Activated B cell treated with CpG ODN at 0.5 μM for 24 hours (primary cell): ENCODE results near the gene TPD52L2. TPM values are rescaled to one million over a fixed set of nuclear protein-coding genes. Genes with fewer than 3 reads are reported as not detected.
A peak's percentile ranks its signal among the peaks of the same experiment; 100 is the strongest.

Experiments
- ATAC-seq: fragments of 200-7000 bp; cut with Tn5 transposase; one replicate; pipeline ENCODE4 v1.10.0; 2021; ENCODE audit warnings: low read depth, mild to moderate bottlenecking, moderate library complexity
- CTCF ChIA-PET: fragments of 350-600 bp; sonication (Branson Sonifier 250); formaldehyde crosslinking; loops from one replicate; lab custom pipeline; 2021; ENCODE audit warnings: antibody characterized with exemption; lab: Charles Lee
- POLR2A ChIA-PET: fragments of 350-600 bp; sonication (Branson Sonifier 250); formaldehyde crosslinking; loops from one replicate; lab custom pipeline; 2021; ENCODE audit warnings: antibody characterized with exemption; lab: Charles Lee
- DNase-seq: peaks from one replicate; pipeline ENCODE4 v3.0.0; 2022
- H3K27ac Mint-ChIP-seq: one replicate; pipeline ENCODE4 v1.8.0; 2020; ENCODE audit warnings: mixed read lengths
- H3K27me3 Mint-ChIP-seq: one replicate; pipeline ENCODE4 v1.8.0; 2021; ENCODE audit warnings: mixed read lengths
- H3K36me3 Mint-ChIP-seq: one replicate; pipeline ENCODE4 v1.8.0; 2021; ENCODE audit warnings: low read depth, mixed read lengths
- H3K4me1 Mint-ChIP-seq: one replicate; pipeline ENCODE4 v1.8.0; 2021; ENCODE audit warnings: mixed read lengths
- H3K4me3 Mint-ChIP-seq: one replicate; pipeline ENCODE4 v1.8.0; 2020; ENCODE audit warnings: mild to moderate bottlenecking, mixed read lengths
- H3K9me3 Mint-ChIP-seq: one replicate; pipeline ENCODE4 v1.8.0; 2020; ENCODE audit warnings: mixed read lengths
- intact Hi-C: fragments of 100-400 bp; cut with micrococcal nuclease; formaldehyde crosslinking; loops from one replicate; pipeline ENCODE4 v1.15.1; 2024
- total RNA-seq: library from RNA; stranded (reverse); gene quantifications from 2 replicates; pipeline ENCODE4 v1.2.3, GENCODE V29; 2022
- TF ChIP-seq, protein P1 (sequence below): fragments of 200-600 bp; IDR thresholded peaks from one replicate; pipeline ENCODE4 v1.8.0; 2022; ENCODE audit warnings: antibody characterized with exemption, mild to moderate bottlenecking

TPD52L2 gene
- total RNA-seq, 1 donor from 2014 or later: 38.8 TPM

DNA sequence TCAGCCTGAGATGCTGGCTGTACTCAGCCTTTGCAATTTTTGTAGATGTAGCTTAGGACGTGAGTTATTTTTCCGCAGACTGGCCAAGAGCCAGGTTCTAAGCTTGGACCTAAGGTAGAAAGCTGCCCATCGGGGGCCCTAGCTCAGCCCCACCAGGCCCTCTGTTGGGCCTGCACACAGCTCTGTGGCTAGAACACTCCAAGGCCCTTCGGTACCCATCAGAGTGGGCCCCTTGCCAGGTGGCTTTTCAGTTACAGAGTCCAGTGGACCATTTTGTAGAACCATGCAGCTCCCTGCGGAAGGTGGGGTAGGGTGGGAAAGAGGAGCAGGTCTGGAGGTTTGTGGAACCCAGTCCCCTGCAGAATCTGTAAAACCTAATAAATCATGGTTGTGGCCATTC lies 68.6 kb downstream of the TPD52L2 start:
- CTCF ChIA-PET: interaction anchor here (1.5 kb wide), 1 partner anchor 23 kb away, joined by 3 read pairs; the partner anchor contains the start of gene UCKL1
- intact Hi-C loops: no loop called here
- ATAC-seq (no peak), DNase-seq (no peak)
- no peaks in the 10 kb centered on the region for H3K27me3 Mint-ChIP-seq
- H3K4me3 Mint-ChIP-seq: no peak overlapping the region
- POLR2A ChIA-PET: no interaction called here
- TF ChIP-seq, protein P1, sequence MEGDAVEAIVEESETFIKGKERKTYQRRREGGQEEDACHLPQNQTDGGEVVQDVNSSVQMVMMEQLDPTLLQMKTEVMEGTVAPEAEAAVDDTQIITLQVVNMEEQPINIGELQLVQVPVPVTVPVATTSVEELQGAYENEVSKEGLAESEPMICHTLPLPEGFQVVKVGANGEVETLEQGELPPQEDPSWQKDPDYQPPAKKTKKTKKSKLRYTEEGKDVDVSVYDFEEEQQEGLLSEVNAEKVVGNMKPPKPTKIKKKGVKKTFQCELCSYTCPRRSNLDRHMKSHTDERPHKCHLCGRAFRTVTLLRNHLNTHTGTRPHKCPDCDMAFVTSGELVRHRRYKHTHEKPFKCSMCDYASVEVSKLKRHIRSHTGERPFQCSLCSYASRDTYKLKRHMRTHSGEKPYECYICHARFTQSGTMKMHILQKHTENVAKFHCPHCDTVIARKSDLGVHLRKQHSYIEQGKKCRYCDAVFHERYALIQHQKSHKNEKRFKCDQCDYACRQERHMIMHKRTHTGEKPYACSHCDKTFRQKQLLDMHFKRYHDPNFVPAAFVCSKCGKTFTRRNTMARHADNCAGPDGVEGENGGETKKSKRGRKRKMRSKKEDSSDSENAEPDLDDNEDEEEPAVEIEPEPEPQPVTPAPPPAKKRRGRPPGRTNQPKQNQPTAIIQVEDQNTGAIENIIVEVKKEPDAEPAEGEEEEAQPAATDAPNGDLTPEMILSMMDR: no peak
- no peaks in the 10 kb centered on the region for H3K4me1 Mint-ChIP-seq
- H3K27ac Mint-ChIP-seq: no peak overlapping the region
- H3K36me3 Mint-ChIP-seq: peaks cover 74% of the 10 kb centered on the region
- H3K9me3 Mint-ChIP-seq: no peaks in the 10 kb centered on the region

DNA sequence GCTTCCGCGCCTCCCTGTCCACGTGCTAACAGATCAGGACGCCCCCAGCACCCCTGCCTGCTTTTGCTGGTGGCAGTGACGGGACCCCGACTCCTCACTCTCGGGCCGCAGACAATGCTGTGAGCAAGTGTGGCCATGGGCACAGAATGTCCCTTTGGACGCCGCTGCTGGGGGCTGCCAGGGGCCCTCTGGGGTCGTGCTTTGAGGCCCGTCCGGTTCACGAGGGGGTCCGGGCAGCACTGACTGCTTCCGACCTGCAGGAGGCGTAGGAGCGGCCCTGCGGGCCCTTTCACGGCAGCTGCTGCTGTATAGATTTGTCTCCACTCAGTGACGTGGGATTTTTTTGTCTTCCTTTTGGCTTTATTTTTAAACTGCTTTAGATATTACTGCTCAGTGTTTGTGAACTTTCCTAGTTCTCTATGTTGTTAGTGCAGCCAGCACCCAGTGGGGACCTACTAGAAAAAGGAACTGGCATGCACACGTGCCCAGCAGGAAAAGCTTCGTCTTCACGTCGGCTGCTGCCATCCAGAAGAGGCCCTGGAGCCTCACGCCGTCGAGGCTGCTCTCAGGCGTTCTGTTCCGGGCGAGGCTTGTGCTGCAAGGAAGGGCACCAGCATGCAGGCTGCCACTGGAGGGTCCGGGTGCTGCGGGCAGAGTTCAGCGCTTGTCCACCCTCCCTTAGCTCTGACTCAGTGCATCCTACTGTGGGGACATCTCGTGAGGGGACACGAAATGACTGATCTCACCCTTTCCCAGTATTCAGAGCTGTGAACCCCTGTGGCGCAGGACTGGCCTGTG lies 69.4 kb downstream of the TPD52L2 start:
- no peaks in the 10 kb centered on the region for H3K4me1 Mint-ChIP-seq
- H3K27me3 Mint-ChIP-seq: no peaks in the 10 kb centered on the region
- peak; percentile 45 for ATAC-seq
- intact Hi-C loops: no loop called here
- H3K27ac Mint-ChIP-seq: no peak overlapping the region
- no peaks in the 10 kb centered on the region for H3K9me3 Mint-ChIP-seq
- peaks cover 68% of the 10 kb centered on the region for H3K36me3 Mint-ChIP-seq
- TF ChIP-seq, protein P1: no peak
- ChIA-PET CTCF (interaction anchor here (0.5 kb wide), 1 partner anchor 23 kb away, joined by 3 read pairs; no protein-coding TSS in a partner anchor), POLR2A (no interaction called here)
- H3K4me3 Mint-ChIP-seq: no peak overlapping the region
- DNase-seq: no peak

DNA sequence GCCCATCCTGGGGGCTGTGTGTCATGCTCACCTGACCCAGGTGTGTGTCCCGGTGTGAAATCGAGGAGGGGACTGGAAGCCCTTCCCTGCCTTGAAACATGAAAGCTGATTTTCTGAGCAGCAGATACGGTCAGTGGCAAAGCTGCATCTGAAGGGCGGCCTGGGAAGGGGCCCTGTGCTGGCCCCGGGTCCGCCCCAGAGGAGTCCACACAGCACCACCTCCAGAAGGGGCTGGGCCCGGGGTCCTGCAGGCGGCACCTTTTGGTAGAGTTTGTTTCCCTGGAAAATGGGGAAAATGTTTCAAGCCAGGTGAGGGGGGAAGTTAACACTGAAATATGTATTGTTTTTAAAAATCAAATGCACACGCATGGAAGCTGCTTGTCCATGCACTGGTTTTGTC lies 70.4 kb downstream of the TPD52L2 start:
- H3K9me3 Mint-ChIP-seq: no peaks in the 10 kb centered on the region
- intact Hi-C loops: no loop called here
- CTCF ChIA-PET: interaction anchor here (0.5 kb wide), 1 partner anchor 24 kb away, joined by 3 read pairs; no protein-coding TSS in a partner anchor
- no peak for DNase-seq
- no peaks in the 10 kb centered on the region for H3K27me3 Mint-ChIP-seq
- TF ChIP-seq, protein P1: no peak
- no peak overlapping the region for H3K4me3 Mint-ChIP-seq
- POLR2A ChIA-PET: no interaction called here
- ATAC-seq: no peak
- no peaks in the 10 kb centered on the region for H3K4me1 Mint-ChIP-seq
- peaks cover 64% of the 10 kb centered on the region for H3K36me3 Mint-ChIP-seq
- no peak overlapping the region for H3K27ac Mint-ChIP-seq

DNA sequence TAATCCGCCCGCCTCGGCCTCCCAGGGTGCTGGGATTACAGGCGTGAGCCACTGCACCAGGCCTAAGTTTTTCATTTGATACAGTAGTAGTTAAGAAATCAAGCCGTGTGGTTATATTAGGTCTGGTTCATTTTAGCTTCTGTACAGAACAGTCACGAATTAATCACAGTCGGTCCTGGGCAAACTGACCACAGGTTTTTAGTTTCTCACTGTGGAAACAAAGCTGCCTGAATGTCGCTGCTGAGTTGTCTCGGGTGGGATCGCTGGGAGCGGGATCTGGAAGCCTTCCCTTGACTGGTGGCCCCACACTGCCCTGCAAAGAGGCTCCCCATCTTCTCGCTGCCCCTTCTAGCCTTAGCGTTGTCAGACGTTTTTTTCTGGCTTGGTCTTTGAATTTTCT lies 72.5 kb downstream of the TPD52L2 start:
- intact Hi-C loops: no loop called here
- H3K9me3 Mint-ChIP-seq: no peaks in the 10 kb centered on the region
- no peaks in the 10 kb centered on the region for H3K27me3 Mint-ChIP-seq
- DNase-seq (no peak), ATAC-seq (no peak)
- CTCF ChIA-PET: no interaction called here
- H3K4me3 Mint-ChIP-seq: no peak overlapping the region
- peaks cover 53% of the 10 kb centered on the region for H3K36me3 Mint-ChIP-seq
- H3K27ac Mint-ChIP-seq: no peak overlapping the region
- POLR2A ChIA-PET: no interaction called here
- TF ChIP-seq, protein P1: no peak
- H3K4me1 Mint-ChIP-seq: peaks cover 11% of the 10 kb centered on the region

DNA sequence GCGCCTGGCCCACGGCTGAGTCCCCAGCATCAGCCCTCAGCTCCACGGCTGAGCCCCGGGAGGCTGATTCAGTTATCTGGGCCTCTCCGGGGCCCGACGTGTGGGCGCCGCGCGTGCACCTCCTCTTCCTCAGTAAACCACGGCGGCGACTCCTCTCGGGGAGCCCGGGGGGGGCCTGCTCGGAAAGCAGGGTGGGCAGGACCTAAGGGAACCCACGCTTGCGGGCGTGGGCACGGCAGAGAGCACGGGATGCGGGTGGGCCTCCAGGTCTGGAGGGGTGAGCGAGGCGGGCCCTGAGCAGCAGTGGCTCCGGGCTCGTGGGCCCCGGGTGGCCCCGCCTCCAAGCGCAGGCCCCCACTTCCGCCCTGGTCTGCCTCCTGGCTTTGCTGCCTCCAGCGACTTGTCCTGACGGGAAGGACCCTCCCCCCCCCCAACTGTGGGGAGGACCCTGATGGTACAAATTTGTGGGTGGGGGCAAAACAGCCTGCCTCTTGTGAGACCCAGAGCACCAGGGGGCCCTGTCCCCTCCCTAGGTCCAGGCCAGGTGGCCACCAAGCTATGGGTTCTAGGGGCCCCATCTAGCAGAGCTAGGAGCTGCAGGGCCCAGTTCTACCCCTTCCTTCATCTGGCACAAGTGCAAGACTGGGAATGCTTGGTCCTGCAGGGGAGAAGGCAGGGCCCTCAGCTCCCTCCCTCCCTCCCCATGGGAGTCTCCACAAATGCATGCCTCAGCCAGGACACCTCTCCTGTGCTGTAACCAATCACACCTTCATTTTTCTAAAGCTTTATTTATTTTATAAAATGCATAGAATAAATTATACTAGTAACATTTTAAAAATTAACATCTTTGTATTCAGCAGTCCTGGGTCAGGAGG lies 74.2 kb downstream of the TPD52L2 start:
- no peak for ATAC-seq

More for the DNA sequence above, 74.2 kb downstream of the TPD52L2 start:
- Mint-ChIP-seq H3K4me3 (no peak overlapping the region), H3K27me3 (no peaks in the 10 kb centered on the region), H3K9me3 (no peaks in the 10 kb centered on the region), H3K27ac (no peak overlapping the region), H3K36me3 (peaks cover 53% of the 10 kb centered on the region), H3K4me1 (peaks cover 11% of the 10 kb centered on the region)
- no peak for DNase-seq
- TF ChIP-seq, protein P1: no peak
- ChIA-PET CTCF (no interaction called here), POLR2A (no interaction called here)
- intact Hi-C loops: no loop called here
